AG04450 (cell line): ENCODE data around the gene ACADL. TPM values are rescaled to one million over a fixed set of nuclear protein-coding genes. Genes with fewer than 3 reads are reported as not detected.
"Not testable (repeated sequence)": the region's sequence is repeated elsewhere in the genome, so short reads cannot be mapped to it uniquely, and the experiment has no call there.

Experiments used
- CTCF ChIA-PET: fragments of 300-600, 350-600 bp; formaldehyde crosslinking; extraction: SDS; loops from one replicate; lab custom pipeline; 2022; ENCODE audit warnings: antibody characterized with exemption, inconsistent platforms; lab: Charles Lee
- POLR2A ChIA-PET: fragments of 350-600 bp; formaldehyde crosslinking; extraction: SDS; loops from one replicate; lab custom pipeline; 2021; ENCODE audit warnings: antibody characterized with exemption, inconsistent platforms; lab: Yijun Ruan, JAX
- DNase-seq: peaks from one replicate; pipeline ENCODE4 v3.0.0-alpha.2; 2011; ENCODE audit warnings: low read depth, low spot score
- H3K27ac ChIP-seq: one replicate; pipeline ENCODE4 v1.5.1; 2012; ENCODE audit warnings: low read depth, low read length, control low read depth
- H3K27me3 ChIP-seq: one replicate; pipeline ENCODE4 v1.6.0; 2012; ENCODE audit warnings: low read length; ENCODE audit not compliant: control insufficient read depth, insufficient read depth
- H3K4me3 ChIP-seq: 2 replicates; pipeline ENCODE4 v1.5.1; 2011; ENCODE audit warnings: mild to moderate bottlenecking, low read depth, low read length, control low read depth
- H3K9me3 ChIP-seq: 2 replicates; pipeline ENCODE4 v1.5.1; 2012; ENCODE audit warnings: low read length; ENCODE audit not compliant: control insufficient read depth, insufficient read depth
- polyA plus RNA-seq: library from polyadenylated mRNA; depleted of rRNA; stranded (reverse); fragments of >200 nt; gene quantifications from 2 replicates; pipeline ENCODE4 v1.2.3, GENCODE V29; 2011
- TF ChIP-seq, protein P1 (sequence below): IDR thresholded peaks from 2 replicates; pipeline ENCODE4 v1.5.1; 2011; ENCODE audit warnings: low read depth, low read length, control low read depth, inconsistent platforms

ACADL gene
- polyA plus RNA-seq, 1 experiment = not detected

DNA sequence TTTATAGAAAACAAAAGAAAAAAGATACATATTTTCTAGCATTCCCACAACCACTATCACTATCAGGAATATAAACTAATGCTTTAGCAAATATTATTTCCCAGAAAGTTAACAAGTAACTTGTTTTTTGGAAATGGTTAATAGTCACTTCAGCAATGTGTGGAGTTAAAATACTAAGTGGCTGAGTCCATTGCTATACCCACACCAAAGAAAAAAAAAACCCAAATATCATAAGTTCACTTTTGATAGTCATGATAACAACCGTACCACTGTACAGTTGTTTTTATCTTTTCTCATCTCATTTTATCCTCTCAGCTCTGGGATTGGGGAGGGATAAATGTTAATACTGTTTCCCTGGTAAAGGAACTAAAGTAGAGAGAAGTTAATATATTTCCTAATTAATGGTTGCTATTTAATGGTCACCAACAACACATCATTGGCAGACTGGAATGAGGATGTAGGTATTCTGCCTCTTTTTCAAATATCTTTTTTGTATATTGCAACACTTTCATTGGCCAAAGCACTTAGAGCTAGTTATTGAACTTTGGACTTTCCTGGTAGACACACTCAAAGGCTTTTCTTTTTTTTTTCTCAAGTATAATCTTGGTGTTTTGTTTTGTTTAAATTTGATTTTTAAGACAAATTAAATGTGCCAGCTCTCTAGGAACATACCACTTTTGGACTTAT, 35.7 kb downstream of the ACADL start:
- TF ChIP-seq, protein P1, sequence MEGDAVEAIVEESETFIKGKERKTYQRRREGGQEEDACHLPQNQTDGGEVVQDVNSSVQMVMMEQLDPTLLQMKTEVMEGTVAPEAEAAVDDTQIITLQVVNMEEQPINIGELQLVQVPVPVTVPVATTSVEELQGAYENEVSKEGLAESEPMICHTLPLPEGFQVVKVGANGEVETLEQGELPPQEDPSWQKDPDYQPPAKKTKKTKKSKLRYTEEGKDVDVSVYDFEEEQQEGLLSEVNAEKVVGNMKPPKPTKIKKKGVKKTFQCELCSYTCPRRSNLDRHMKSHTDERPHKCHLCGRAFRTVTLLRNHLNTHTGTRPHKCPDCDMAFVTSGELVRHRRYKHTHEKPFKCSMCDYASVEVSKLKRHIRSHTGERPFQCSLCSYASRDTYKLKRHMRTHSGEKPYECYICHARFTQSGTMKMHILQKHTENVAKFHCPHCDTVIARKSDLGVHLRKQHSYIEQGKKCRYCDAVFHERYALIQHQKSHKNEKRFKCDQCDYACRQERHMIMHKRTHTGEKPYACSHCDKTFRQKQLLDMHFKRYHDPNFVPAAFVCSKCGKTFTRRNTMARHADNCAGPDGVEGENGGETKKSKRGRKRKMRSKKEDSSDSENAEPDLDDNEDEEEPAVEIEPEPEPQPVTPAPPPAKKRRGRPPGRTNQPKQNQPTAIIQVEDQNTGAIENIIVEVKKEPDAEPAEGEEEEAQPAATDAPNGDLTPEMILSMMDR = no peak
- no peaks in the 10 kb centered on the region for H3K9me3 ChIP-seq
- ChIA-PET POLR2A (no interaction called here), CTCF (interaction anchor here (0.6 to 1.5 kb wide), 4 partner anchors 9 to 633 kb away, joined by 3 read pairs; no protein-coding TSS in a partner anchor)
- no peak overlapping the region for H3K4me3 ChIP-seq
- DNase-seq = no peak
- no peak overlapping the region for H3K27ac ChIP-seq
- H3K27me3 ChIP-seq = peaks cover 4% of the 10 kb centered on the region

DNA sequence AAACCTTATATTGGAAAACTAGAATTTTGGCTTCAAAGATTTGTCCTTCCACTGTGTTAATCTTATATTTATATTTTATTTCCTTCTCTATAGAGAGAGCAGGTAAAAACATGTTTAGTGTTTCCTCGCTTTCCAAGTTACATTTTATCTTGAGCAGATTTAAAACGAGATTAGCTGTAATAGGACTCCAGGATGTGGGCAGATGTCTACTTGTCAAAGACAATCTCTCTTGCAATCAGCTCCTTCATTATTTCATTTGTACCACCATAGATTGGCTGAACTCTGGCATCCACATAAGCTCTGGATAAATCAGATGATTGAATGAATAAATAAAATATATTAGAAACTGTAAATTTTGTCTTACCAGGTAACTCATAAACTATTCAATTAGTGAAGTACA, 36.5 kb downstream of the ACADL start:
- TF ChIP-seq, protein P1 = no peak
- POLR2A ChIA-PET = no interaction called here
- CTCF ChIA-PET = interaction anchor here (0.6 to 1.5 kb wide), 2 partner anchors 227 to 632 kb away, joined by 3 read pairs; no protein-coding TSS in a partner anchor

DNA sequence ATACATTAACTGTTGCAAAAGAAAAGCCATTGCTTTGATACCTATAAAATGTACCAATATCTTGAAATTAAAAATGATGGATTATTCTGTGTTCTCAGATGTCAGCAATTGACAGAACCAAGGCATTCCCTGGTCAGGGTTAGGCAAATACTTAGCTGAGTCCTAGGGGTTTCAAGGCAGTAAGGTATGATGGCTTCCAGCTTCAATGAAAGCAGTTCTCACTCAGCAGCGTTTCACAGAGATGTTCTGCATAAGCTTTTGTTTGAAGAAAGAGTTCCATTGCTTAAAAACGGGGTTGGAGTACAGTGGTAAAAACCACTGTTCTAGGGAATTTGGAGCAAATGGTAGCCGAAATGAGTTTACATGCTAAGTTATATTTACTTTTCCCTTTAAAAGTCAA, 37.1 kb downstream of the ACADL start:
- CTCF ChIA-PET = interaction anchor here (1.5 to 2.0 kb wide), 2 partner anchors 11 to 227 kb away, joined by 3 to 8 read pairs; no protein-coding TSS in a partner anchor
- no peak for DNase-seq
- peaks cover 4% of the 10 kb centered on the region for H3K27me3 ChIP-seq
- TF ChIP-seq, protein P1 = no peak
- H3K4me3 ChIP-seq = no peak overlapping the region
- no peak overlapping the region for H3K27ac ChIP-seq
- POLR2A ChIA-PET = no interaction called here
- H3K9me3 ChIP-seq = no peaks in the 10 kb centered on the region

More for the DNA sequence above, 36.5 kb downstream of the ACADL start:
- Histone ChIP-seq H3K27ac (no peak overlapping the region), H3K9me3 (no peaks in the 10 kb centered on the region), H3K27me3 (peaks cover 4% of the 10 kb centered on the region), H3K4me3 (no peak overlapping the region)
- DNase-seq = no peak

DNA sequence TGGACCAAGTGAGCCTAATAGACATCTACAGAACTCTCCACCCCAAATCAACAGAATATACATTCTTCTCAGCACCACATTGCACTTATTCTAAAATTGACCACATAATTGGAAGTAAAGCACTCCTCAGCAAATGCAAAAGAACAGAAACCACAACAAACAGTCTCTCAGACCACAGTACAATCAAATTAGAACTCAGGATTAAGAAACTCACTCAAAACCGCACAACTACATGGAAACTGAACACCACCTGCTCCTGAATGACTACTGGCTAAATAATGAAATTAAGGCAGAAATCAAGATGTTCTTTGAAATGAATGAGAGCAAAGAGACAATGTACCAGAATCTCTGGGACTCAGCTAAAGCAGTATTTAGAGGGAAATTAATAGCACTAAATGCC, 41.3 kb downstream of the ACADL start:
- POLR2A ChIA-PET, H3K4me3 ChIP-seq, H3K27ac ChIP-seq, H3K9me3 ChIP-seq, DNase-seq, H3K27me3 ChIP-seq: not testable (repeated sequence)
- CTCF ChIA-PET = interaction anchor here (2.0 kb wide), 1 partner anchor 15 kb away, joined by 5 read pairs; no protein-coding TSS in a partner anchor

DNA sequence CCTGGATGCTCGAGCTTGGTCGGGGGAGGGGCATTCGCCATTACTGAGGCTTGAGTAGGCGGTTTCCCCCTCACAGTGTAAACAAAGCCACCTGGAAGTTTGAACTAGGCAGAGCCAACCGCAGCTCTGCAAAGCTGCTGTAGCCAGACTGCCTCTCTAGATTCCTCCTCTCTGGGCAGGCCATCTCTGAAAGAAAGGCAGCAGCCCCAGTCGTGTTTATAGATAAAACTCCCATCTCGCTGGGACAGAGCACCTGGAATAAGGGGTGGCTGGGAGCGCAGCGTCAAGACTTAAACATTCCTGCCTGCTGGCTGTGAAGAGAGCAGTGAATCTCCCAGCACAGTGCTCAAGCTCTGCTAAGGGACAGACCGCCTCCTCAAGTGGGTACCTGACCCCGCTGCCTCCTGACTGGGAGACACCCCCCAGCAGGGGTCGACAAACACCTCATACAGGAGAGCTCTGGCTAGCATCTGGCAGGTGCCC, 43.6 kb downstream of the ACADL start:
- CTCF ChIA-PET, H3K27me3 ChIP-seq, DNase-seq, H3K4me3 ChIP-seq, H3K9me3 ChIP-seq, POLR2A ChIA-PET, H3K27ac ChIP-seq: not testable (repeated sequence)

DNA sequence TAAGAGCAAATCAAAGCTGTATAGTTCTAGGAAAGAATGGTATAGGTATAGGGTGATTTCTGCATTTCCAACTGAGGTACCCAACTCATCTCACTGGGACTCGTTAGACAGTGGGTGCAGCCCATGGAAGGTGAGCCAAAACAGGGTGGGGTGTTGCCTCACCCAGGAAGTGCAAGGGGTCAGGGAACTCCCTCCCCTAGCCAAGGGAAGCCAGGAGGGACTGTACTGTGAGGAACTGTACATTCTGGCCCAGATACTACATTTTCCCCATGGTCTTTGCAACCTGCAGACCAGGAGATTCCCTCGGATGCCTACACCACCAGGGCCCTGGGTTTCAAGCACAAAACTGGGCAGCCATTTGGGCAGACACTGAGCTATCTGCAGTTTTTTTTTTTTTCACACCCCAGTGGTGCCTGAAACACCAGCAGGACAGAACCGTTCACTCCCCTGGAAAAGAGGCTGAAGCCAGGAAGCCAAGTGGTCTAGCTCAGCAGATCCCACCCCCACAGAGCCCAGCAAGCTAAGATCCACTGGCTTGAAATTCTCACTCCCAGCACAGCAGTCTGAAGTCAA, 44.1 kb downstream of the ACADL start:
- POLR2A ChIA-PET, H3K4me3 ChIP-seq, H3K27me3 ChIP-seq, CTCF ChIA-PET, DNase-seq, H3K27ac ChIP-seq, H3K9me3 ChIP-seq: not testable (repeated sequence)
